Nephron progenitor cell (in vitro differentiated cells): ENCODE results near the gene DGCR8.

Experiments
- DNase-seq: peaks from one replicate; pipeline ENCODE4 v3.0.0; 2021
- H3K27ac Mint-ChIP-seq: 2 replicates; pipeline ENCODE4 v1.8.0; 2021; ENCODE audit warnings: mild to moderate bottlenecking, moderate library complexity, mixed read lengths
- H3K27me3 Mint-ChIP-seq: 2 replicates; pipeline ENCODE4 v1.8.0; 2021; ENCODE audit warnings: mild to moderate bottlenecking, low read depth, mixed read lengths; ENCODE audit not compliant: poor library complexity
- H3K36me3 Mint-ChIP-seq: 2 replicates; pipeline ENCODE4 v1.8.0; 2021; ENCODE audit warnings: low read depth, mixed read lengths
- H3K4me1 Mint-ChIP-seq: 2 replicates; pipeline ENCODE4 v1.8.0; 2021; ENCODE audit warnings: mixed read lengths
- H3K4me3 Mint-ChIP-seq: 2 replicates; pipeline ENCODE4 v1.8.0; 2021; ENCODE audit warnings: mild to moderate bottlenecking, moderate library complexity, mixed read lengths
- H3K9me3 Mint-ChIP-seq: 2 replicates; pipeline ENCODE4 v1.8.0; 2021; ENCODE audit warnings: mild to moderate bottlenecking, moderate library complexity, mixed read lengths
- TF ChIP-seq, protein P1 (sequence below): fragments of 200-600 bp; sonication (generic); IDR thresholded peaks from 2 replicates; pipeline ENCODE4 v1.5.0; 2021; ENCODE audit warnings: antibody characterized with exemption

The DGCR8 gene

DNA sequence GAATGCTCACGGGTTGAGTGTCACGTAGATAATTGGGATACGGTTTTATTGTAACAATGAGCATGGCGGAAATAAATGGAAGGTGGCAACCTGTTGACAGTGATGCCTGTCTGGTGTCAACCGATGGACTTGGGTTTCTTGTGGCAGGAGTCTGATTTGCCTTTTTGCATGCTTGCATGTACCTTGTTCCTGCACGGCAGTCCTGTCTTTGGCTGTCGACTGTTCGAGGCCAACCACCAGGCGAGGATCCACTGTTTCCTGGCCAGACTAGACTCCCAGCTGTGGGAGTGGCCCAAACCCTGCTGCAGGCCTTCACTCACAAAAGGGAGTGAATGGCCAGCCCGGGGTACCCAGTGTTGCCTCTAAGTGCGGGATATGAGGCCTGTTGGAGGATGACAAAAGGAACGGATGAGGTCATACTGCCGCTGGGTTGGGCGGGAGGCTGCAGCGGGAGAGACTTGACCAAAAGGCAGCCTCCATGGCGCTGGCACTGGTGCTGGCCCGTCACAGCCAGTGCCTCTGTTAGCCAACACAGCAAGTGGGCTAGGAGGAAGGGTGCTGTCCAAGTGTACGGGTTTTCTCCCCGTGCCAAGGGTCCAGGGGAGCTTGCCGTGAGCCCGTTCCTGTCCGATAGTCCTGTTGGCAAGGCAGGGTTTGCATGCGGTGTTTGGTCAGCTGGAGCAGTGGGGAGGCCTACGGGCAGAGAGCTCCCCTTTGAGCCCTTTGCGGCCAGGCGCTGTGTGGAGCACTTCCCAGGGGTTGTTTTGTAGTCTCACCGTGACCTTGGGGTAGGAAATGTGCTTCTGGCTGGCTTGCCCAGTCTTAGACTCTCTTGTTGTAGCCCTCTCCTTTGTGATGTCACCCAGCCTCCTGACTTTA, 974 bp downstream of the DGCR8 start:
- peak; percentile 32 for DNase-seq
- H3K27ac Mint-ChIP-seq, result peak overlapping the region; percentile 88

DNA sequence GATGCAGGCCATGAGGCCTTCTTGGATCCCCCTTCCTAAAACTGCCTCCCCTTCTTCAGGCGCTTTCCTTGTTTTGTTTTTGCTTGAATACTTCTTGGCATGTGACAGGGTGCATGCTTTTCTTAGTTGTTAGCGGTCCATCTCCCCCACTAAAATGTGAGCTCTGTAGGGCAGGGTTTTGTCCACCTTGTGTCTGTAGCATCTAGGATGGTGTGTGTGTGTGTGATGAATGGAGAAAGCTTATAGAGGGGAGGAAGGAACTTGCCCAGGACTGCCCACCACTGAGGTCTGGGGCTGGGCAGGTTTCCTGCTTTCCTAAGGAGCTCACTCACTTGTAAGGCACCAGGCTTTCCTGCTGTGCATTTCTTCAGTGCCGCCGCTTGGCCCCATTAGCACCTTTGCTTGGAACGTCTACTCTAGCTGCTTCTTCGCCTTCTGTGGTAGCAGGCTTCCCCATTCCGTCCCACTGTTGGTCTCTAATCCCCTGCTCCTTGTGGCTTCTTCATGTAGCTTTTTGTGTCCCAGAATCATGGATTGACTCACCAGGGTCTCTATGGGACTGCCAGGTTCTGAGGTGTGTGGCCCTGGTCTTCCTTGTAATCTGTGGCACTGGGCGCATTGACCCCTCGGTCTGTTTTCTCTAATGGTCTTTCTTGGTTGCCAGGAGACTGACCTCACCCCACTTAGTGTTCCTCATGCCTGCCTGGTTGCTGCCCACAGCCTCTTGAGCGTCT, 3.3 kb downstream of the DGCR8 start:
- Mint-ChIP-seq H3K9me3 (no peaks in the 10 kb centered on the region), H3K27me3 (no peaks in the 10 kb centered on the region), H3K27ac (peak overlapping the region; percentile 97), H3K4me1 (peaks cover 56% of the 10 kb centered on the region), H3K4me3 (peak overlapping the region; percentile 91), H3K36me3 (peaks cover 29% of the 10 kb centered on the region)
- DNase-seq, result no peak
- TF ChIP-seq, protein P1, sequence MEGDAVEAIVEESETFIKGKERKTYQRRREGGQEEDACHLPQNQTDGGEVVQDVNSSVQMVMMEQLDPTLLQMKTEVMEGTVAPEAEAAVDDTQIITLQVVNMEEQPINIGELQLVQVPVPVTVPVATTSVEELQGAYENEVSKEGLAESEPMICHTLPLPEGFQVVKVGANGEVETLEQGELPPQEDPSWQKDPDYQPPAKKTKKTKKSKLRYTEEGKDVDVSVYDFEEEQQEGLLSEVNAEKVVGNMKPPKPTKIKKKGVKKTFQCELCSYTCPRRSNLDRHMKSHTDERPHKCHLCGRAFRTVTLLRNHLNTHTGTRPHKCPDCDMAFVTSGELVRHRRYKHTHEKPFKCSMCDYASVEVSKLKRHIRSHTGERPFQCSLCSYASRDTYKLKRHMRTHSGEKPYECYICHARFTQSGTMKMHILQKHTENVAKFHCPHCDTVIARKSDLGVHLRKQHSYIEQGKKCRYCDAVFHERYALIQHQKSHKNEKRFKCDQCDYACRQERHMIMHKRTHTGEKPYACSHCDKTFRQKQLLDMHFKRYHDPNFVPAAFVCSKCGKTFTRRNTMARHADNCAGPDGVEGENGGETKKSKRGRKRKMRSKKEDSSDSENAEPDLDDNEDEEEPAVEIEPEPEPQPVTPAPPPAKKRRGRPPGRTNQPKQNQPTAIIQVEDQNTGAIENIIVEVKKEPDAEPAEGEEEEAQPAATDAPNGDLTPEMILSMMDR, result no peak

More for the DNA sequence above, 974 bp downstream of the DGCR8 start:
- Mint-ChIP-seq H3K9me3 (no peaks in the 10 kb centered on the region), H3K27me3 (no peaks in the 10 kb centered on the region), H3K4me3 (peak overlapping the region; percentile 91), H3K4me1 (peaks cover 62% of the 10 kb centered on the region), H3K36me3 (peaks cover 9% of the 10 kb centered on the region)
- TF ChIP-seq, protein P1, result no peak

DNA sequence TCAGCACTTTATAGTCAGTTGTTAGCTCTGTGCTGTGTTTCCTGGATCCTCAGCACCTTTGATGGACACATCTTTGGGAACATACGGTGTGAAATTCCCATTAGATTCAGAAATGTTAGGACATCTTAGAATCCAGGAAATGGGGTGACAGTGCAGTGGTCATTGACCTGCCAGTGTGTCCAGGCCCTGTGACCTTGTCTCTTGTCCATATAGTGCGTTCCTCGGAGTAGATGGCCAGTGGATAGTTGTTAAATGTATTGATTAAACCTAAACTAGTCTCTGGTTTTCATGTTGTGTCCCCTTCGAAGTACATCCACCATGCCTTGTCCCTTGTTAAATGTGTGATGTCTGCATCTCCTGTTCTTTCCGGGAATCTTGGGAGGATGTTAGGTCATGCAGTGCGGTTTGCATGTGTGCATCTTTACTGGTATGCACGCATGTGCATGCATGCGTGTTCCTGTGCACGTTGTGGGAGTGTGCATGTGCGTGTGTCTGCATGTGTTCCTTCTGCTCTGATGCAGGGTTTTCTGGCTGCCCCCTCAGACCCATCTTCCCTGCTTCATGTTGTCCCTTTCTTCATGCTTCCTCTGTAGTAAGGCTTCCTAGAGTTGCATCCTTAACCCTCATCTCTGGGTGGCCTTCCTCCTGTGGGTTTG, 4.0 kb downstream of the DGCR8 start:
- TF ChIP-seq, protein P1, result no peak
- no peaks in the 10 kb centered on the region for H3K27me3 Mint-ChIP-seq
- H3K4me3 Mint-ChIP-seq, result peak overlapping the region; percentile 43
- H3K4me1 Mint-ChIP-seq, result peaks cover 56% of the 10 kb centered on the region
- H3K36me3 Mint-ChIP-seq, result peaks cover 36% of the 10 kb centered on the region
- H3K27ac Mint-ChIP-seq, result peak overlapping the region; percentile 97
- H3K9me3 Mint-ChIP-seq, result no peaks in the 10 kb centered on the region
- no peak for DNase-seq

DNA sequence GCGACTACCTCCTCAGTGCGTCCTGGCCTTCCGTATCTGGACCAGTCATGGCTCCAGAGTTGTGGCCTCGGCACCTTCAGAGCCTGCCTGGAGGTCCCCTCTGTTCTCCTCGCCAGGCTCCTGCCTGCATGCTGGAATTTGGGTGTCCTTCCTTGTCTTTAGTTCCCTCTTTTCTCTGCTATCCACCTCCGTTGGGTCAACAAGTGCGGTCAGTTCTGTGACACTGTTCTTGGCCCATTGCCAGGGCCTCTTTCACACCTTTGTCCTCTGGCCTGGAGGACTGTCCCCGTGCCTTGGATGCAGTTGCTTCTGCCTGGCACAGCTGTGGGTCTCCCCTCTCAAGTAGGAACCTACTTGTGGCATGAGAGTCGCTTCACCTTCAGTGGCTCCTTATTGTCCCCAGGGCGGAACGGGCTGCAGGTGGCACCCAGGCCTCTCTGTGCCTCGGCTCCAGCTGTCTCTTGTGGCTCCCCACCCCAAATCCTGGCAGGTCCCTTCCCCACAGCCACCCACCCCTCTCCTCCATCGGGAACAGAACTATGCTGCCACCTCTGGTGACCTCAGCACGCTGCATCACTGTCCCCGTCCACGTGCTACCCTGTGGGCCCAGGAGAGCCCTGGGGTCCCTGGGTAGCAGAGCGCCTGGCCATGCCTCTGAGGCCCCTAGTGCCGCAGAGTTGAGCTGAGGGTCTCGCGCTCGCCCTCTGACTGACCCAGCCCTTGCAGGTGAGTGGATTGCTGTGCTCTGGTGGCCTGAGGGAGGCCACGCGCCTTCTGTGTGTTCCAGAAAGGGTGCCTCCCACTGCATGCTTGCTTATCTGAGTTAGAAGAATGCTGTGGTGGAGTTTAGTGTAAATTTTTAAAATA, 4.7 kb downstream of the DGCR8 start:
- DNase-seq, result peak; percentile 65
- TF ChIP-seq, protein P1, result peak; percentile 45
- peaks cover 53% of the 10 kb centered on the region for H3K4me1 Mint-ChIP-seq
- H3K9me3 Mint-ChIP-seq, result no peaks in the 10 kb centered on the region
- peaks cover 44% of the 10 kb centered on the region for H3K36me3 Mint-ChIP-seq
- H3K4me3 Mint-ChIP-seq, result no peak overlapping the region
- no peaks in the 10 kb centered on the region for H3K27me3 Mint-ChIP-seq
- H3K27ac Mint-ChIP-seq, result peak overlapping the region; percentile 97

DNA sequence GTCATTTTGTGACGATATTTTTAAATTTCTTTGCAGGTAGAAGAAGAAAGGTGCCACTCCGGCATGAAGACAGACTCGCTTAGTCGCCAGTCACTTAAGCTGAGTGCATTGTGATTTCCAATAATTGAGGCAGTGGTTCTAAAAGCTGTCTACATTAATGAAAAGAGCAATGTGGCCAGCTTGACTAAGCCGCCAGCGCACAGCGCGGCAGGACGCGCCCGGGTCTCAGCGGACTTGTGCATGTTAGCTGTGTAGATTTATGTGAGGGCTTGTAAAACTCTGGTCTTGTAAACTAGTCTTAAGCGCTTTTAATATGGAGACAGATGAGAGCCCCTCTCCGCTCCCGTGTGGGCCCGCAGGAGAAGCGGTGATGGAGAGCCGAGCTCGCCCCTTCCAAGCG, 5.6 kb downstream of the DGCR8 start:
- no peaks in the 10 kb centered on the region for H3K27me3 Mint-ChIP-seq
- peaks cover 52% of the 10 kb centered on the region for H3K36me3 Mint-ChIP-seq
- TF ChIP-seq, protein P1, result no peak
- no peak overlapping the region for H3K27ac Mint-ChIP-seq
- H3K4me3 Mint-ChIP-seq, result no peak overlapping the region
- H3K9me3 Mint-ChIP-seq, result no peaks in the 10 kb centered on the region
- peaks cover 50% of the 10 kb centered on the region for H3K4me1 Mint-ChIP-seq
- no peak for DNase-seq
